Activated CD4-positive, alpha-beta T cell treated with anti-CD3 and anti-CD28 coated beads, Interleukin-2, Interleukin-6, amounts not matched to agents 100 ng/mL and 50 ng/mL, durations not matched to agents 16 hours and 8 hours (primary cell): Measurements from ENCODE around the gene TMEM178B.
A peak's percentile ranks its signal among the peaks of the same experiment; 100 is the strongest.
"Not testable (repeated sequence)": the region's sequence is repeated elsewhere in the genome, so short reads cannot be mapped to it uniquely, and the experiment has no call there.

Source experiments
- DNase-seq: peaks from one replicate; pipeline ENCODE4 v3.0.0-alpha.2; 2020

Gene TMEM178B

DNA sequence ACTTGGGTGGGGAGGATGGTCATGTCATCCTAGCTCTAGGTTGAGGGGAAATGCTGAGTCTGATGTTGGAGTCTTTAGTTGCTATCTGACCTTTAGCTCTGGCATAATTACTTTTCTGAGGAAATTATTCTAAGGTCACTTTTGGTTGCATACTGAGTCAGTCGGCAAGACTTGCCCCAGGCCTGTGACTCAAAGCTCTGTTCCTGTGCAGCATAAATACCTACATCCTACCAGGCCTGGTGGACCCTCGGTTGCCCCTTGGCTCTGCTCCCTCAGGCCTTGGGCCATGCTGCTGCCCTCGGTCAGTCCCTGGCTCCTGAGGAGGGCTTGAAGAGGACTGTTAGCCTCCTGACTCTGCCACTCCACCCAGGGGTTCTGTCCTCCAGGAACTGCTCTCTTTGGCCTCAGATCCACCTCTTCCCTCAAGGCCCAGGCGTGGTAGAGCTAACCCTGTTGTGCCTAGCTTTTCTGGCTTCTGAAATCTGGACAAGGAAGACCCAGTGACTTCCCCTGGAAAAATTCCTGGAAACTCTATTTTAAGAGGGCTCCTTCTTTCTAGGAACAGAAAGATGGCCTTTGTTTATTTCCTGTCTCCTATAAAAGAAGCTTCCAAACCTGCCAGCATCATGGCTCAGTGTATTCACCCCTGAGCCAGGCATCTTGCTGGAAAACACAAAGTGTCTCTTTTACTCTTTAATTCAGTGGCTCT, 71.2 kb downstream of the TMEM178B start:
- DNase-seq = no peak

DNA sequence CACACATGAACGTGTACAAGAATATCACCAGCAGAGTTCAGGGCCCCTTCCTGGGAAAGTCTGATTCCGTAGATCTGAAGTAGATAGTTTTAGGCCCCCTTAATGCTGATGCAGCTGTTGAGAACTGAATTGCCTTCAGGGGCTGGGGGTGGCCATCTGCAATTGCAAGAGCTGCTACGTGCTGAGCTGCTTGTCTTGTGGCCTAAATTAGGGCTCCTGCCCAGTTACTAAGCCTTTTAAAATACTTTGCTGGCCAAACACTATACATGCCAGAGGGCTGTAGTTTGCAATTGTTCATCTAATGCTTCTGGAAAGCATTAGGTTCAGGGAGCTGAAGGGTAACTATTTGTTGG, 71.7 kb downstream of the TMEM178B start:
- DNase-seq = no peak

DNA sequence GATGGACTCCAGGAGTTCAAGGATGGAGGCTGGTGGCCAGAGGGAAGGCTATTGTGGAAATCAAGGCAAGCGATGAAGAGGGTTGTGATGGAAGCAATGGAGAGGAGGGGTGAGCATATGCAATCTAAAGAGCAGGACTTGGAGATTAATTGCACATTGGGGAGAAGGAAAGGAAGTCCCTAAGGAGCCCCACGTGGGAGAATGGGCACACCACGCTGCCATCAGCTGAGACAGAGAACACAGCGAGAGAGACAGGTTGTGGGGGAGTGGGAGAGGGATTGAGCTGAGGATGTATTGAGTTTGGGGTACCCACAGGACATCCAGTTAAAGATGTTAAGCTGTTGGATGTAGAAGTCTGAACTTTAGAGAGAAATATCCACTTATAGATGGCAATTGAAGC, 73.6 kb downstream of the TMEM178B start:
- DNase-seq = no peak

DNA sequence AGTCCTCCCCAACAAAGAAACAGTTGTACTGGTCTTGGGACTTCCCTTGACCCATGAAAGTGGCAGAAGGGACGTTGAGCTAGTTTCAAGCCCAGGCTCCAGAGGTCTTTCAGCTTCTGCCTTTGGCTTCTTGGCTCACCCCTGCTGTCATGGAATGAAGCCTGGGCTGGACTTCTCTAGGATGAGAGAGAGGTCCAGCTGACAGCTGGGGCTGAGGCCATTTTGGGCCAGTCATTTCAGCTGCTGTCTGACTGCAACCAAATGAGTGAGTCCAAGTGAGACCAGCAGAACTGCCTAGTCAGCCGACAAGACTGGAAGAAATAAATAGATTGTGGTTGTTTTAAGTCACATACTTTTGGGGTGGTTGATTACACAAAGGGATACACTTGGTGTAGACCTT, 76.6 kb downstream of the TMEM178B start:
- DNase-seq = no peak

DNA sequence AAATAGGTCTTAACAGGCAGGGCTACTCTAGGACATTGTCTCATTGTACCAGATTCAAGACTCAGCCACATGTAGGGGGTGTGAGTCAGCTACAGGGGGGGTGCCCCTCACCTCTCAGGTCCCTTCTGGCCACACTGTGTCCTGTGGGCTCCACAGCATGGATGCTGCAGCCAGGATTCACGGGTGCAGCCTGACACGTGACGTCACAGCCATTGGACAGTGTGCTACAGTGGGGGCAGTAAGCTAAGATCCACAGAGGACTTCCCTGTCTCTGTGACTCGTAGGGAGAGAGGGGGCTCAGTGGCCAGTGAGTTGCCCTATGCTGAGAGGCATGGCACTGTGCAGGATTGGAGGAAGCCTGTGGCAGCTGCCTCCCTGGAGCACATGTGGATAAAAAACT, 77.9 kb downstream of the TMEM178B start:
- DNase-seq = no peak

DNA sequence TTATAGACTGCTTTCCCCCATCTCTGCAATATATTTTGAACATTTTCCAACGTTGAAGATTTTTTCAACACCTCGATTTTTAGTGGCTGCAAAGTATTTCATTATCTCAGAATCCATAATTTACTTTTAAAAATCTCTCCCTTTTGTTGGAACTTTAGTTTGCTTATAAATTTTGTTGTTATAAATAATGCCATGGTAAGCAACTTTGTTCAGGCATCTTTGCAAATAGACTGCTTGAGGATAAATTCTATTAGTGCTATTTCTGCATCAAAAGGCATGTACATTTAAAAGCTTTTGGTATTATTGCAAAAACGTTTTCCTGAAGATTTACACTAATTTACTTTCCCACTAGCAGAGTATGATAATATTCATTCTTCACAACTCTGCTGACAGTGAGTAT, 79.4 kb downstream of the TMEM178B start:
- no peak for DNase-seq

DNA sequence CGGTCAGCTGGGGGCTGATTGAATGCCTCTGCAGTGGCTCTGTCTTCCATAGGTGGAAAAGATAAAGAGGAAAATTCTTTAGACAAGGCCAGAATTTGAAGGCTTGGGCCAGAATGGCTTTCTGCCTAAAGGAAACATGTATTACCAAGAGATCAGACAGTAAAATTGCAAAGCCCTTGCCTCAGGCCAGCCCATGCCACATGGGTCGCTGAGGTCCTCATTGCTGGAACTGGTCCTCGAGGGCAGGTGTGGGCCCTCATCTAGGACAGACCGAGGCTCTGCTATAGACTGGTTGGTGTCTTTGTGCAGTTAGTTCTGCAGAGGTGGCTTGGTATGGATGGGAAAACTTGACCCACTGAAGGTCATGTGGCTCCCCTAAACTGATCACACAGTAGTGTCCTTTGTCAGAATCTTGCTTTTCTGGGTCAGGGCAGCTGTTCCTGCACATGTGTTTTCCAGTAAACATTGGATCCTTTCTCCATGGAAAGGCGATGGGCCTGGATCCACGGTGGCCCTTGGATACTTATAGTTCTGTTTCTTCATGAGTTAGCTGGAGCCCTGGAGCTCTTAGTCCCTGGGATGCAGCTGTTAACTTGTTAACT, 80.4 kb downstream of the TMEM178B start:
- DNase-seq = no peak

DNA sequence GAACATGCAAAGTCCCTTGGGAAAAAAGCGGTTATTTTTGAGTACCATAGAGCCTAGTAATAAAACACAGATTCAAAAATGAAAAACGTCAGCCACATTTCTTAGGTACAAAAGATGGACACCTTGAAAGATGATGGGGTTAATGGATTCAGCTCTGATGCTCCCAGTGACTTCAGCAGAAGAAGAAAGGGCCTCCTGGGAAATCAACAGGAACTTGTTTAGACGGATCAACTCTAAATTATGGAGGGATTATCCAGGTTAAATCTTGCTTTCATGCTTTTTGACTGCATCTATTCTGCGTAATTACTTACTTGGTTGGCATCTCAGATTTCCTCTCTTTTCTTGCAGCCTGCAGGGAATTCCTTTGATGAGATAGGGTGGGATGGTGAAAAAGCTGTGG, 82.5 kb downstream of the TMEM178B start:
- DNase-seq = no peak

DNA sequence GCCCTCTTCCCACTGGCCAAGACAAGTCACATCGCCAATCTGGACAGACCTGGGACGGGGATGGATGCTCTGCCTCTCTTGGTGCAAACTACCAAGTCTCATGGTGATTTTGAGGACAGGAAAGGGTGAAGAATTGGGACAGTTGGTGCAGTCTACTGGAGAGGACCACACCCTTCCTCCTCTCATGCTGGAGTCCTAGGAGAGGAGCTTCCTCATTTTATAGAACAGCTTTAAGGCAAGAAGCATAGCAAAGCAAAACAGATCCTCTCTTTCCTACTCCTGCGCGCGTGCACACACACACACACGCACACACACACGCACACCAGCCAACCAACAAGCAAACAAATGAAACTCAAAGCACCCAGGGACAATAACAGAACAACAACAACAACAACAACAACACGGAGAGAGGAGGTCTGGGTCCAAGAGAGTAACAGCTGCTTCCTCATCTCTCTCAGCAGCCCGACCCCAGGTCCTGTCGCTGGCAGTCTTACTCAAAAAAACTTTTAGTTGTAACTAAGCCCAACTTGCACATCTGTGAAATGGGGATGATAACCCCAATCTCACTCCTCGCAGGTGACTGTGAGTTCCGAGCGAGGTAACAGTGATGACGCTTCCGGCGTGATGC, 83.4 kb downstream of the TMEM178B start:
- no peak for DNase-seq

DNA sequence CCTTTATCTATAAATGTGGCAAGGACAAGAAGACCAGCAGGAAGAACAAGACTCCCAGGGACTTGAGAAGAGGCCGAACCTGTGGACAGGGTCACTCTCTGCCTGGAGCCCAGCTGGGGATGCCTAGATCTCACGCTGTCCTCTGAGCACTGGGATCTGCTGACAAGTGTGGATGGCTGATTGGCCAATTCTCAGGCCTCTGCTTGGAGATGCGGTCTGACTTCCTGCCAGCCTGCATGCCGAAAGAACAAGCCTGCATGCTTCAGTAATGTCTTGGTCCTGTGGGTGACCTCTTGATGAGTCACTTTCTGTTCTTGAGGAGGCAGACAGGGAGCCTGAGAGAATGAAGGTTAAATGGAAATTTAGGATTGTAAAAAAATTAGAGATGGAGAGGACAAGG, 84.7 kb downstream of the TMEM178B start:
- DNase-seq = no peak

DNA sequence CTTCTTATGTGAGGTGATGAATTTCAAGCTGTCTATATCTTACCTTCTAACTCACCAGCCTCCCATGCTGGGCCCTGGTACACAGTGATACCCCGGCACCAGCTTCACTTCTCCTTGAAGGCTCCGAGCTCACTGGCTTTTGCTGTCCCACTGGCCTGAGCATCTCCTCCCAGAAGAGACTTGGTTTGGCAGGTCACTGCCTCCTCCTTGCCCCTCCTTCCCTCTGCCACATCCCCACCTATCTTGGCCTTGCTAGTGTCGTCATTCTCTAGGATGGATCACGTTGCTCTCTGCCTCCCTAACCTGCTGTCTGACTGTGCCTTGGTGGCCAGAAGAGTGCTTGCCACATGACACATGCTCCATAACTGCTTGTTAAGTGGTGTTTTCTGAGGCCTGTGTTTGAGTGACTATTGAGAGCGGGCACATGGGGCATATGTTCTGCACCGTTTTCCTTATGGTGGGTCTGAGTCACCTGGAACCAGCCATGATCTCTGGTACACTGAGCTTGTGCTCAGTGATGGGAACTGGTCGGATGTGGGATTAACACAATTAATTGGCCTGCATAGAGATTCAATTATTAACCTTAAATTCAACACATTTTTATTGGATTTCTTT, 86.5 kb downstream of the TMEM178B start:
- no peak for DNase-seq

DNA sequence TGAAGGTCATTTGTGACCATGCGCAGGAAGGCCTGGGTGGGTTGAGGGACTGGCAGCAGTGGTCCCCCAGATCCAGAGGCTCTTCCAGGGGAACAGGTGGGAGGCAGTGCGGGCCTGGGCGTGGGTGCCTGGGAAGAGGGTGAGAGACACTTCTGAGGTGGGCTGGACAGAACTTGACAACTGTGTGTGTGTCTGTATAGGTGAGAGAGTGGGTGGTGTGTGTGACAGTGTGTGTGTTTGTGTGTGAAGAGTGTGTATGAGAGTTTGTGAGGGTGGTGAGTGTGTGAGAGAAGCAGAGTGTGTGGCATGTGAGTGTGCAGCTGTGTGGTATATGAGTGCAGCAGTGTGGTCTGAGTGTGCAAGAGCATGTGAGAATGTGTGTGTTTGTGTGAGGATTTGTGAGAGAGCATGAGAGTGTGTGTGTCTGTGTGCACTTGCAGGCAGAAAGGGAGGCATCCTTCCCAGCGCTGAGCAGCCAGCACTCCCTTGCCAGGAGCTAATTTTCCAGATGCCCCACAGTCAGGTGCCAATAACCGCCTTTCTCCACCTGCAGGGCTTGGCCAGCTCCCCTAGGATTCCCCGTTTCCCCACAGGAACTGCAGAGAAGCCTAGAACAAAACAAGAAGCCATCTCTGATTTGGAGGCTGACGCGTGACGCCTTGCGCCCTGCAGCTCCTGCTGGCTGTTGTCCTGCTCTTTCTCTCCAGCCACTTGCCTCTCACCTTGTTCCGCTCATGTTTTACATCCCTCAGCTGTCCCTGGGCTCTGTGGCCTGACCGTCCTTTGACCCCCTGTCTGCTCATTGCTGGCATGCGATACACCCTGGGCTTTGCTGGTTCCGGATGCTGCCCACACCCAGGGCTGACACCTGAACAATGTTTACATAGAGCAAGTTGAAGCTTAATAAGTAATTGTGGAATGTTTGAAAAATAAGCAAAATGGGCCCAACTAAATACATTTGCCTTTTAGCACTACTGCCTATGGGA, 88.0 kb downstream of the TMEM178B start:
- no peak for DNase-seq

DNA sequence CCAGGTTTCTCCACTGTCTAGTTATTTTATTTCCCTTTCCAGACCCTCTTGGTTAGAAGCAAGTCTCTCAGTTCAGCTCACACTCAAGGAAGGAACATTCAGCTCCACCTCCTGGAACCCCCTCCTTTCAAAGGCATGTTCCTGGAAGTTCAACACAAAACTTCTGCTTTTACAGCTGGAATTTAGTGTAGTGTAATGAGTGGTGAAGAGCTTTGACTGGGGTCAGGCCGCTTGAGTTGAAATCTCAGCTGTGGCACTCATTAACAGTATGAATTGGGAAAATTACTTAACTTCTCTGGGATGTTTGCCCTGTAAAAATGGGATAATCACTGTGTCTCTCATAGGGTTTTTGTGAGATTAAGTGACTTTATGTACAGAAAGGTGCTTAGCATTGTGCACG, 91.7 kb downstream of the TMEM178B start:
- no peak for DNase-seq

DNA sequence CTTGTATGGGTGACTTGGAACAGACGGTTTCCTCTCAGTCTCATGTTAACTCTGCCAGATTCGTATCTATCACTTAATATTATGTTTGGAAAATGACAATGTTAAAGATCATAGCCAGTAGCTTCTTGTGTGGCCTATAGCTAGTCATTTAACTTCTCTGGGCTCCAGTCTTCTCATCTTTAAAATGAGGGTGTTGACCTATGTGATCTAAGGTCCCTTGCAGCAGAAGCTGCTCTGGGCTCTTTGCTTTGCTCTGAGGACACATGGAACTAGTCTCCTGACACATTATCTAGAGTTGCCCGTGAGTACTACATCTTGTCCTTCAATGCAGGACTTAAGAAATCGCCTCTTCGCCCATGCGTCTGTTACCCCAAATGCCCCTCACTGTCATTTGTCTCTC, 93.1 kb downstream of the TMEM178B start:
- DNase-seq = no peak

DNA sequence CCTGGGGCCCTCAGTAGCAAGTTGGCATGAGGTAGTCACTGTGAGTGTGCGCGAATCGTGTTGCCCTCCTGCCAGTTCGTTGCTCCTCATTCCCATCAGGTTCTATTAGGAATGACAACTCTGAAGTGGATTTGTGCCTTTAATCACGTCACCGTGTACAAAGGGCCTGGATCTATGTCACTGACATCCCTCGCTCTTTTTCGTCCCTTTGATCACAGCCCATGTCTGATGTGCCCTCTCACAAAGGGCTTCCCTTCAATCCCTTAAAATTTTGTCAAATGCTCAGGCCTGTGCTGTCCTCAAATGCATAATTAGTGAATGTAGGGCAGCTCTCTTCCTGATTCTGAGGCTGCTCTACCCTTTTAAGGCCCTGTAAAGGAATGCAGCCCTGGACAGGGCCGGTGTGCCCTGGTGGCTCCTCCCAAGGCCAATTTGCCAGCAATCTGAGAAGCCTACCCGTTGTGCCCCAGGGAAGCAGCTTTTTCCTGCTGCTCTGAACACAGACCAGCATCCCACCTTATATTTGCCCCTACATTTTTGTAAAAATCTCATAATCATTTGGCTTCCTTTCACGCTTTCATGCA, 93.6 kb downstream of the TMEM178B start:
- DNase-seq = no peak

DNA sequence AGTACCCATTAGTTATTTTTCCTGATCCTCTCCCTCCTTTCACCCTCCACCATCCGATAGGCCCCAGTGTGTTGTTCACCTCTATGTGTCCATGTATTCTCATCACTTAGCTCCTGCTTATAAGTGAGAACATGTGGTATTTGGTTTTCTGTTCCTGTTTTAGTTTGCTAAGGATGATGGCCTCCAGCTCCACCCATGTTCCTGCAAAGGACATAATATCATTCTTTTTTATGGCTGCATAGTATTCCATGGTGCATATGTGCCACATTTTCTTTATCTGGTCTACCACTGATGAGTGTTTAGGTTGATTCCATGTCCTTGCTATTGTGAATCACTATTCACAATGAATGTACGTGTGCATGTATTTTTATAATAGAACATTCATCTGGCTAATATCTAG, 95.3 kb downstream of the TMEM178B start:
- DNase-seq = not testable (repeated sequence)

DNA sequence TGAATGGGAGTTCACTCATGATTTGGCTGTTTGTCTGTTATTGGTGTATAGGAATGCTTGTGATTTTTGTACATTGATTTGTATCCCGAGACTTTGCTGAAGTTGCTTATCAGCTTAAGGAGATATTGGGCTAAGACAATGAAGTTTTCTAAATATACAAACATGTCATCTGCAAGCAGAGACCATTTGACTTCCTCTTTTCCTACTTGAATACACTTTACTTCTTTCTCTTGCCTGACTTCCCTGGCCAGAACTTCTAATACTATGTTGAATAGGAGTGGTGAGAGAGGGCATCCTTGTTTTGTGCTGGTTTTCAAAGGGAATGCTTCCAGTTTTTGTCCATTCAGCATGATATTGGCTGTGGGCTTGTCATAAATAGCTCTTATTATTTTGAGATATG, 101.9 kb downstream of the TMEM178B start:
- DNase-seq = not testable (repeated sequence)

DNA sequence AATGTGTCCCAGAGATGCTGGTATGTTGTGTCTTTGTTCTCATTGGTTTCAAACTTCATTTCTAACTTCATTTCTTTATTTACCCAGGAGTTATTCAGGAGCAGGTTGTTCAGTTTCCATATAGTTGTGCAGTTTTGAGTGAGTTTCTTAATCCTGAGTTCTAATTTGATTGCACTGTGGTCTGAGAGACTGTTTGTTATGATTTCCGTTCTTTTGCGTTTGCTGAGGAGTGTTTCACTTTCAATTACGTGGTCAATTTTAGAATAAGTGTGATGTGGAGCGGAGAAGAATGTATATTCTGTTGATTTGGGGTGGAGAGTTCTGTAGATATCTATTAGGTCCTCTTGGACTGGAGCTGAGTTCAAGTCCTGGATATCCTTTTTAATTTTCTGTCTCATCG, 103.3 kb downstream of the TMEM178B start:
- peak; percentile 30 for DNase-seq

DNA sequence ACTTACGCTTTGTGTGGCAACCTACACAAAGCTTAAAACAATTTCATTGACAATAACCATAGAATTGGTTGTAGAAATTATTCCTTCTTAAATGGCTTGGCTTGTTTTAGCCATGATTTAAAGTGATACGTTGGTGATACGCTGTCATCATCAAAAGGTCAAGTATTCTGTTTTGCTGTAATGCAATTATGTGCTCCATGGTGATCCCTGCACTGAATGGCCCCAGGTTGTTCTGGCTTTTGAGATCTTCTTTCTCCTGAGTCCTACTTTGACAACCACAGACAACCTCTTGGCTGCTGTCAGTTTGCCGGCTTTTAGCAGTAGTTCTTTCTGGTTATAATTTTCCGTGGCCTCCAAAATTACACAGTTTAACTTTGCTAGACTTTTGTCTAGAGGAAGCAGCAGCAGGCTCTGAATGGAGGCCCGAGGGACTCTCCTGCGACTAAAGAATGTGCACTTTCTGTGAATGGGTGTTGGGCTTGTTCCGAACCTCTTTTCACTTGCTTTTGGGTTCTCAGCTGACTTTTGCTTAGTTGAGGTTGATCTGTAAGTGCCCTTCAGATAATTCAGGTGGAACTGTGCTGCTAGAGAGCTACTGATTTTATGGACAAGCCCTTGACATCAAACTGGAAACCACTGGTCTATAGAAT, 104.7 kb downstream of the TMEM178B start:
- DNase-seq = no peak

DNA sequence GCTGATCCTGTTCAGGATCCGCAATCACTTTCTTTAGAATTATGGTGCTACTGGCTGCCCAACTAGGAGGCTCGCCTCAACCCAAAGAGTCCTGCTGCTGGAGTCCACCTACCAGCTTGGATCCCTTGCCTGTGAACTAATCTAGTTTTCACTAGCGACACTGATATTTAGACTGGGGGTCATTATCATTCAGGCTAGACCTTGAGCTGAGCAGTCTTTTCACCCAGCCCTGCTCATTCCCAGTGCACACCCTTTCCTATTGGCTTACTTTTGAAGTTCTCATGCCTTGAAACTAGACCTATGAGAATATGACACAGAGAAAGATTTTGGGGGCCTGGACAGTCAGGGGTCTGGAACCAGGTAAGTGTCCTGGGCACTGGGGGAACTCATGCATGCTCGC, 107.9 kb downstream of the TMEM178B start:
- DNase-seq = no peak

DNA sequence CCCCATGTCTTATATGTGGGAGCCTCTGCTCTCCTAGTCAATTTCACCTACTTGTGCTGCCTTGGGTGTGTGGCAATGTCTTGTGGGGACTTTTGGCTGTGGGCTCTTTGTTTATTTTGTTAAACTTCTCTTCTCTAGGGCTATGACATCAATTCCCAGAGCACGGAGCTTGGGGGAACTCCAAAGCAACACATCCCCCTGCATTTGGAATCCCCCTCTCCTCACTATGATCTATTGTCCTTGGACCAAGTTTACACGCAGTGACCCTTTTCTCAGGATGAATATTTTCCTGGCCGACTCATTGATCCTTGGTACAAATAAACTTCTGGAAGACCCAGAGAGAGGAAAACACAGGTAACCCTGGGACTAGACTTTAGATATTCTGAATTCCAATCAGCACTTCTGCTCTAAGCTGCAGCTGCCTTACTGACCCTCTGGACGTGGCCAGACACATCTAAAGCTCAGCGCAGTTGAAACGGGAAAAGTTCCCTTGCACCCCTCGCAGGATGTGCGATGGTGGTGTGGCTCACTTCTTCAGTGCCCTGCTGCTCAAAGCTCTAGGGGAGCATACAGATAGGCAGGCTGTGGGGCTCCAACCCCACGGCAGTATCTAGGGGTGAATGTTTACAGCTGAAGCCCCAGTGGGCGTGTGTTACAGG, 110.8 kb downstream of the TMEM178B start:
- DNase-seq = no peak
